SK-N-SH (cell line): Measurements from ENCODE around the gene LMTK2.

Experiments
- EP300 ChIP-seq, 2 experiments: IDR thresholded peaks; 2 replicates each; pipeline versions ENCODE4 v1.4.0 to v1.6.1; 2012; ENCODE audit warnings: borderline replicate concordance in 1 of 2, low read depth in 1 of 2, low read length in 1 of 2
- FOXM1 ChIP-seq: IDR thresholded peaks from 2 replicates; pipeline ENCODE4 v1.4.0; 2012; ENCODE audit warnings: low read depth, mild to moderate bottlenecking
- GABPA ChIP-seq: IDR thresholded peaks from 2 replicates; pipeline ENCODE4 v1.4.0; 2012; ENCODE audit warnings: low read depth, mild to moderate bottlenecking
- GATA2 ChIP-seq: sonication (generic); formaldehyde crosslinking; IDR thresholded peaks from 2 replicates; pipeline ENCODE4 v1.5.0; 2020; ENCODE audit warnings: mild to moderate bottlenecking, missing genetic modification reagents
- RAD21 ChIP-seq: IDR thresholded peaks from 2 replicates; pipeline ENCODE4 v1.6.1; 2012; ENCODE audit warnings: mild to moderate bottlenecking, low read length
- RCOR1 ChIP-seq: fragments of 150-350 bp; IDR thresholded peaks from 2 replicates; pipeline ENCODE4 v1.6.1; 2017; ENCODE audit warnings: antibody characterized with exemption, low read length
- SIN3A ChIP-seq: IDR thresholded peaks from 2 replicates; pipeline ENCODE4 v1.6.1; 2012; ENCODE audit warnings: low read depth, mild to moderate bottlenecking, low read length, moderate library complexity, borderline replicate concordance
- SMC3 ChIP-seq: IDR thresholded peaks from 2 replicates; pipeline ENCODE4 v1.6.1; 2012; ENCODE audit warnings: low read depth, low read length, improper control_type of control experiment
- TAF1 ChIP-seq: IDR thresholded peaks from 2 replicates; pipeline ENCODE4 v1.6.1; 2012; ENCODE audit warnings: low read depth, mild to moderate bottlenecking, low read length, moderate library complexity, borderline replicate concordance
- TF ChIP-seq, protein P1 (sequence below): fragments of 200-600 bp; sonication (generic); IDR thresholded peaks from 2 replicates; pipeline ENCODE4 v1.6.1; 2017; ENCODE audit warnings: antibody characterized with exemption, mild to moderate bottlenecking, moderate library complexity
- TF ChIP-seq, protein P2 (sequence below): IDR thresholded peaks from 2 replicates; pipeline ENCODE4; 2012

DNA sequence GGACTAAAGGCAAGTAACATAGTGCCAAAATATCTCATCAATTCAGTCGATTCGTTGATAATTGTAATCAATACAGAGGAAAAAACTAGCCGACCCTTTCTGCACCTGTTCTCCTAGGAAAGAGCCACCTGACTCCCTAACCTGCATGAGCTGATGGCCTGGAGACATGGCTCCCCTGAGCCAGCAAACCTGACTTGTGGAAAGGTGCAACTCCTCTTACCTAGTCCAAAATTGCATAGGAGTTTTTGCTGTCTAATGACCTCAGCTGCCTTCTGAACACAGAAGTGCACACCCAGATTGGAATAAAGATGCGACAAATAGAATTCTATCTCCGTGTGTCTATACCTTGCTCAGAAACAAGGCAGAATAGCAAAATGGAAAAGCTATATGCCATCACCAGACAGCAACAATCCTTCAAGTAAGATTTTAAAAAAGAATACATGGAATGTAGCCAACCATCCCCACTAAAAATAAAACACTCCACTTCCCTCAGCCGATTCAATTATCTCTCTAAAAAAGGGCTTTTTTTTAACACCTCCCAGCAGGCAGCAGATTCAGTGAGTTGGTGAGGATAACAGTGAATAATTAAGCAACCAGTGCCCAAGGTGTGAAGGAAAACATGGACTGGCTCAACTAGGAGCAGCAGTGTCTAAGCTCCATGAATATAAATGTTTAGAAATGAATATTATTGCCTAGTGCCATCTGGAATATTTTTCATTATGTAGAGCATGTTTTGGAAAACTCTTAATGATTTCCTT lies 26.6 kb upstream of the LMTK2 start:
- TF ChIP-seq, protein P1, sequence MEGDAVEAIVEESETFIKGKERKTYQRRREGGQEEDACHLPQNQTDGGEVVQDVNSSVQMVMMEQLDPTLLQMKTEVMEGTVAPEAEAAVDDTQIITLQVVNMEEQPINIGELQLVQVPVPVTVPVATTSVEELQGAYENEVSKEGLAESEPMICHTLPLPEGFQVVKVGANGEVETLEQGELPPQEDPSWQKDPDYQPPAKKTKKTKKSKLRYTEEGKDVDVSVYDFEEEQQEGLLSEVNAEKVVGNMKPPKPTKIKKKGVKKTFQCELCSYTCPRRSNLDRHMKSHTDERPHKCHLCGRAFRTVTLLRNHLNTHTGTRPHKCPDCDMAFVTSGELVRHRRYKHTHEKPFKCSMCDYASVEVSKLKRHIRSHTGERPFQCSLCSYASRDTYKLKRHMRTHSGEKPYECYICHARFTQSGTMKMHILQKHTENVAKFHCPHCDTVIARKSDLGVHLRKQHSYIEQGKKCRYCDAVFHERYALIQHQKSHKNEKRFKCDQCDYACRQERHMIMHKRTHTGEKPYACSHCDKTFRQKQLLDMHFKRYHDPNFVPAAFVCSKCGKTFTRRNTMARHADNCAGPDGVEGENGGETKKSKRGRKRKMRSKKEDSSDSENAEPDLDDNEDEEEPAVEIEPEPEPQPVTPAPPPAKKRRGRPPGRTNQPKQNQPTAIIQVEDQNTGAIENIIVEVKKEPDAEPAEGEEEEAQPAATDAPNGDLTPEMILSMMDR = no peak
- TF ChIP-seq GABPA (no peak), SMC3 (no peak), RCOR1 (no peak), TAF1 (no peak), RAD21 (no peak), SIN3A (no peak), GATA2 (no peak), EP300 (IDR thresholded peaks at IDR 0.05; ENCODE audit: borderline replicate concordance in 1 of 2, low read depth in 1 of 2, low read length in 1 of 2) (no peak), FOXM1 (no peak)
- TF ChIP-seq, protein P2, sequence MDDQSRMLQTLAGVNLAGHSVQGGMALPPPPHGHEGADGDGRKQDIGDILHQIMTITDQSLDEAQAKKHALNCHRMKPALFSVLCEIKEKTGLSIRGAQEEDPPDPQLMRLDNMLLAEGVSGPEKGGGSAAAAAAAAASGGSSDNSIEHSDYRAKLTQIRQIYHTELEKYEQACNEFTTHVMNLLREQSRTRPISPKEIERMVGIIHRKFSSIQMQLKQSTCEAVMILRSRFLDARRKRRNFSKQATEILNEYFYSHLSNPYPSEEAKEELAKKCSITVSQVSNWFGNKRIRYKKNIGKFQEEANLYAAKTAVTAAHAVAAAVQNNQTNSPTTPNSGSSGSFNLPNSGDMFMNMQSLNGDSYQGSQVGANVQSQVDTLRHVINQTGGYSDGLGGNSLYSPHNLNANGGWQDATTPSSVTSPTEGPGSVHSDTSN = no peak
